Natural killer cell treated with Interleukin-12 subunit alpha and Interleukin-12 subunit beta and Interleukin-15 and Interleukin-18, amount 100 ng/mL, for 72 hours (primary cell): ENCODE results near the gene DCLK1. TPM values are rescaled to one million over a fixed set of nuclear protein-coding genes. Genes with fewer than 3 reads are reported as not detected.

ENCODE experiments used
- ATAC-seq, 2 donors: fragments of 150-1000 bp; cut with Tn5 transposase in 1 of 2; sonication (Bioruptor Pico), chemical (Tn5 transposase) in 1 of 2; 2 replicates each; pipeline ENCODE4 v1.10.0; 2021
- DNase-seq: peaks from one replicate; pipeline ENCODE4 v3.0.0; 2022; ENCODE audit warnings: low spot score
- H3K27ac Mint-ChIP-seq, 2 donors: 1 replicate in 1 of 2; 2 replicates in 1 of 2; pipeline ENCODE4 v1.8.0; 2022; ENCODE audit warnings: mixed read lengths in 2 of 2, mild to moderate bottlenecking in 1 of 2, moderate library complexity in 1 of 2
- H3K27me3 Mint-ChIP-seq, 2 donors: 1 replicate in 1 of 2; 2 replicates in 1 of 2; pipeline ENCODE4 v1.8.0; 2022; ENCODE audit warnings: mixed read lengths in 2 of 2
- H3K36me3 Mint-ChIP-seq: one replicate; pipeline ENCODE4 v1.8.0; 2022; ENCODE audit warnings: mixed read lengths
- H3K4me1 Mint-ChIP-seq, 2 donors: 1 replicate in 1 of 2; 2 replicates in 1 of 2; pipeline ENCODE4 v1.8.0; 2022; ENCODE audit warnings: low read depth in 2 of 2, mixed read lengths in 2 of 2, mild to moderate bottlenecking in 1 of 2
- H3K4me3 Mint-ChIP-seq: one replicate; pipeline ENCODE4 v1.8.0; 2022; ENCODE audit warnings: mixed read lengths
- H3K9me3 Mint-ChIP-seq: 2 replicates; pipeline ENCODE4 v1.8.0; 2022; ENCODE audit warnings: mixed read lengths
- total RNA-seq, 2 donors: library from RNA; stranded (reverse); gene quantifications; one replicate each; pipeline ENCODE4 v1.2.3, GENCODE V29; 2022

DCLK1 gene
- total RNA-seq, 2 donors from 2014 or later, result not detected

GRCh38 chr13:36030670-36031331, 100.4 kb downstream of the DCLK1 start:
- H3K9me3 Mint-ChIP-seq, result peaks cover 16% of the 10 kb centered on the region
- no peaks in the 10 kb centered on the region for H3K27me3 Mint-ChIP-seq
- ATAC-seq (no peak), DNase-seq (no peak)
- no peaks in the 10 kb centered on the region for H3K36me3 Mint-ChIP-seq
- H3K4me1 Mint-ChIP-seq, result no peaks in the 10 kb centered on the region
- no peak overlapping the region for H3K4me3 Mint-ChIP-seq
- H3K27ac Mint-ChIP-seq, result no peak overlapping the region

- Mint-ChIP-seq H3K4me3 (no peak overlapping the region), H3K27me3 (no peaks in the 10 kb centered on the region), H3K36me3 (no peaks in the 10 kb centered on the region), H3K9me3 (peaks cover 13% of the 10 kb centered on the region), H3K4me1 (no peaks in the 10 kb centered on the region), H3K27ac (no peak overlapping the region)
- no peak for DNase-seq
- no peak for ATAC-seq
Measured at GRCh38 chr13:36029166-36029565, 102.0 kb downstream of the DCLK1 start.

DNA sequence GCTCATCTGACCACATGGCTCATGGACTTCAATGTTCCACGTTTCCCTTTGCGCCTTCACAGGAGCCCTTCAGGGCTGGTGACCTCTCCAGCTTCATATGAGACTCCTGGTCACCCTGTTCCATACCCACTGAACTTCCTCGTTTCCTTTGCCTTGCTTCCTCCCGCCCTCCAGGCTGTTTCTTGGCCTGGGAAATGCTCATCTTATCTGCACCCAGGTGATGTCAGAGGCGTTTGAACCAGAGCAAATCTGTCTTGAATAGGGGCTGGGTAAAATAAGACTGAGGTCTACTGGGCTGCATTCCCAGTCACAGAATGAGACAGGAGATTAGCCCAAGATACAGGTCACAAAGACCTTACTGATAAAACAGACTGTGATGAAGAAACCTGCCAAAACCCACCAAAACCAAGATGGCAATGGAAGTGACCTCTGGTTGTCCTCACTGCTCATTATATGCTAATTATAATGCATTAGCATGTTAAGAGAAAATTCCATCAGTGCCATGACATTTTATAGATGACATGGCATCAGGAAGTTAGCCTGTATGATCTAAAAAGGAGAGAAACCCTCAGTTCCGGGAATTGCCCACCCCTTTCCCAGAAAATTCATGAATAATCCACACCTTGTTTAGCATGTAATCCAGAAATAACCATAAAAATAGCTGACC, 102.7 kb downstream of the DCLK1 start:
- no peak overlapping the region for H3K4me3 Mint-ChIP-seq
- peaks cover 13% of the 10 kb centered on the region for H3K9me3 Mint-ChIP-seq
- no peaks in the 10 kb centered on the region for H3K4me1 Mint-ChIP-seq
- DNase-seq (no peak), ATAC-seq (no peak)
- no peaks in the 10 kb centered on the region for H3K27me3 Mint-ChIP-seq
- H3K27ac Mint-ChIP-seq, result no peak overlapping the region
- H3K36me3 Mint-ChIP-seq, result no peaks in the 10 kb centered on the region

DNA sequence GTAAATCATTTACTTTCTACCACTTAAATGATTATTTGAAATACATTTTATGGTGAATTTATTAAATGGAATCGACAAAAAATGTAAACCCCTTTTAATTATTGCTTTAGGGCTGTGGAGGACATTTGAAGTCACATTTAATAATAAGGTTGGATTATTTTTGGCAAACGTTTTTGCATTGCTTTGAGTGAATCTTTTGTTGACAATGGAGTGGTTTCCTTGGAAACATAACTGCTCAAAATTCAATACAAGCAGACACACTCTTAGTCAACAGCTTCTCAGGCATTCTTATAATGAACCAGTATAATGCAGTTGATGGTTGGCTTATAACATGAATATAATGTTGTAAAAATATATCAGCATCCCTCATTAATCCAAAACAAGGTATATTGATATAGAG, 104.7 kb downstream of the DCLK1 start:
- ATAC-seq (no peak), DNase-seq (no peak)
- H3K4me3 Mint-ChIP-seq, result no peak overlapping the region
- H3K27ac Mint-ChIP-seq, result no peak overlapping the region
- H3K9me3 Mint-ChIP-seq, result peaks cover 17% of the 10 kb centered on the region
- no peaks in the 10 kb centered on the region for H3K4me1 Mint-ChIP-seq
- no peaks in the 10 kb centered on the region for H3K36me3 Mint-ChIP-seq
- no peaks in the 10 kb centered on the region for H3K27me3 Mint-ChIP-seq

- H3K4me1 Mint-ChIP-seq, result no peaks in the 10 kb centered on the region
- no peak for DNase-seq
- H3K27ac Mint-ChIP-seq, result no peak overlapping the region
Measured at GRCh38 chr13:36014763-36015162, 116.4 kb downstream of the DCLK1 start.

DNA sequence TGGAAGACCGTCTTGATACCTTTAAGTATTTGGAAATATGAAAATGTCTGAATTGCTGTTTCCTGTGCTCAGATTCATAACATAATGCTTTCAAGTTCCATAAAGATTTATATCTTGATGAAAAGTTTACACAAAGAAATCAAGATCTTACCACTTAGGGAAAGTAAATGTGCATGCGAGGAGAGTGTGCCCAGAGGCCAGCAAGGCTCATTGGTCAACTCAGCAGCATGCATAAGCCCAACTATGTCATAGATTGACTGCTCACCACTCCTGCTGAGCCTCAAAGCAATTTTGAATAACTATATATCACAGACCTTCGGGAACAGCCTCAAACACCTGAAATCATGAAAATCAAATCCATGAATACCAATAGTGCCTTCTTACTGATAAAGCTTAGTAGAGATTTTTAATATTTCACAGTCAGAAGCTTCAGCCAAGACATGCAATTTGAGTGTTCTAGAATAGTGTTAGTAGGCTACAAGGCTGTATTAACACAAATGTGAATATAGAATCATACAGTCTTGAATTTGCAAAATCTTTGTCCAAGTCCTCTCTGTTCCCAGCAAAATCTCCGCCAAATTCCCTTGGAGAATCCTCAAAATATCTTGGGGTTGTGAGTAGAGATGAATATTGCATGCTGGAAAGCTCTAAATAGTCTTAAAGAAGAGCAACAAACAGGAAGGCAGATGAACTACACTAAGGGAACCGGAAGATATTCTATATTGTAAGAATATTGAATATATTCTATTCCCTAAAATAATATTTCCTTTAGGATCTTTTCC, 124.1 kb downstream of the DCLK1 start:
- DNase-seq (no peak), ATAC-seq (no peak)
- Mint-ChIP-seq H3K4me1 (no peaks in the 10 kb centered on the region), H3K9me3 (no peaks in the 10 kb centered on the region), H3K36me3 (no peaks in the 10 kb centered on the region), H3K27me3 (no peaks in the 10 kb centered on the region), H3K4me3 (no peak overlapping the region), H3K27ac (no peak overlapping the region)

More at GRCh38 chr13:36014763-36015162, 116.4 kb downstream of the DCLK1 start:
- H3K27me3 Mint-ChIP-seq, result no peaks in the 10 kb centered on the region
- H3K4me3 Mint-ChIP-seq, result no peak overlapping the region
- no peak for ATAC-seq
- peaks cover 12% of the 10 kb centered on the region for H3K36me3 Mint-ChIP-seq
- H3K9me3 Mint-ChIP-seq, result peaks cover 19% of the 10 kb centered on the region

GRCh38 chr13:36006347-36006746, 124.8 kb downstream of the DCLK1 start:
- Mint-ChIP-seq H3K4me3 (no peak overlapping the region), H3K9me3 (no peaks in the 10 kb centered on the region), H3K27ac (no peak overlapping the region), H3K27me3 (no peaks in the 10 kb centered on the region), H3K4me1 (no peaks in the 10 kb centered on the region), H3K36me3 (no peaks in the 10 kb centered on the region)
- ATAC-seq (no peak), DNase-seq (no peak)

GRCh38 chr13:36001561-36001960, 129.6 kb downstream of the DCLK1 start:
- H3K27me3 Mint-ChIP-seq, result no peaks in the 10 kb centered on the region
- H3K27ac Mint-ChIP-seq, result no peak overlapping the region
- no peaks in the 10 kb centered on the region for H3K36me3 Mint-ChIP-seq
- no peak for DNase-seq
- H3K4me1 Mint-ChIP-seq, result no peaks in the 10 kb centered on the region
- peaks cover 8% of the 10 kb centered on the region for H3K9me3 Mint-ChIP-seq
- ATAC-seq, result no peak
- H3K4me3 Mint-ChIP-seq, result no peak overlapping the region

- Mint-ChIP-seq H3K9me3 (peaks cover 8% of the 10 kb centered on the region), H3K27ac (no peak overlapping the region), H3K36me3 (no peaks in the 10 kb centered on the region), H3K4me3 (no peak overlapping the region), H3K4me1 (no peaks in the 10 kb centered on the region), H3K27me3 (no peaks in the 10 kb centered on the region)
- ATAC-seq (no peak), DNase-seq (no peak)
Measured at GRCh38 chr13:36000028-36000427, 131.2 kb downstream of the DCLK1 start.

DNA sequence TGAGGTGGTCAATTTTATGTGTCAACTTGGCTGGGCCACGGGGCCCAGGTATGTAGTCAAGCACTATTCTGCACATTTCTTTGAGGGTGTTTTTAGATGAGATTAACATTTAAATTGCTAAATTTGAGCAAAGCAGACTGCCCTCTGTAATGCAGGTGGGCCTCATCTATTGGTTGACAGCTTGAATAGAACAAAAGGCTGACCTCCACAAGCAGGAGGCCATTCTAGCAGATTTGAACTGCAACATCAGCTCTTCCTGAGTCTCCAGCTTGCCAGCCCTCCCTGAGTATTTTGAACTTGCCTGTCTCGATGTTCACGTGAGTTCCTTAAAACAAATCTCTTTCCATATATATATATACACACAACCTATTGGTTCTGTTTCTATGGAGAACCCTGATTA, 134.8 kb downstream of the DCLK1 start:
- no peak for DNase-seq
- Mint-ChIP-seq H3K27ac (no peak overlapping the region), H3K4me1 (no peaks in the 10 kb centered on the region), H3K27me3 (no peaks in the 10 kb centered on the region), H3K9me3 (peaks cover 17% of the 10 kb centered on the region), H3K4me3 (no peak overlapping the region), H3K36me3 (peaks cover 4% of the 10 kb centered on the region)
- no peak for ATAC-seq

- H3K27ac Mint-ChIP-seq, result no peak overlapping the region
- peaks cover 4% of the 10 kb centered on the region for H3K36me3 Mint-ChIP-seq
- H3K27me3 Mint-ChIP-seq, result no peaks in the 10 kb centered on the region
- H3K9me3 Mint-ChIP-seq, result peaks cover 17% of the 10 kb centered on the region
- no peak overlapping the region for H3K4me3 Mint-ChIP-seq
- ATAC-seq (no peak), DNase-seq (no peak)
- H3K4me1 Mint-ChIP-seq, result no peaks in the 10 kb centered on the region
Measured at GRCh38 chr13:35995136-35995535, 136.0 kb downstream of the DCLK1 start.

DNA sequence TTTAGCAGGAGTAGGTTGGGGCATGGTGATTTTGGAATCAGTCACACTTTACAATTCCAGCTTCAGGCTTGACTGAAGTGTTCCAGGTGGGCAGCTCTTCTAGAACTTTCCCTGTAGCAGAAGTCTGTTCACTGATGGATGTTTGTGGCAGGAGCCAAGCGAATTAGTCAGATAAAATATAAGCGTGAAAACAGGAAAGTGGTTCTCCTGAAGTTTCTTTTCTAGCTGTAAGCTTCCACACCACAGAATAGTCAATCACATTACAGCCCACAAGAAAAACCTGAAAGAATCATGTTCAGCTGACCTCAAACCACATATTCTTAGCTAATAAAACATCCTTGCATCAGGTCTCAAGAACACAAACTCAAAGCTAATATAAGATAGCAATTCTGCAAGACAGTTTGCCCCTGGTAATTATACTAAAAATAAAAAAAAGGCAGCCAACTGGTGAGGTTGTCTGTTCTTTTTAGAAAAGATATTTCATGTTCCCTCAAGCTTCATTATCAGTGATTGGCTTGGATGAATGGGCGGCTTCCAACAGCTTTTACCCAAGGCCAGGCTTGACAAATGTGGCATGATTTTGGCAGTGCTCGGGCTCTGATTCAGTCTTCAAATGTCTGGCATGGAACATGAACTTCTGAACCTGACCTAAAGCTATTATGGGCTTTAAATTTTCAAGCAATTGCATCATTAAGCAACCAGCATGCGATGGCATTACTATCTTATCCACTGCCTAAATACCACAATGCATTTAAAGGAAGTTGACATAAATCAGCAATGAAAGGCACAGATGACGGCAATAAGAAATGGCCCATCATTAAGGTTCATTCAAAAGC, 136.8 kb downstream of the DCLK1 start:
- no peak overlapping the region for H3K27ac Mint-ChIP-seq
- no peaks in the 10 kb centered on the region for H3K4me1 Mint-ChIP-seq
- no peak for ATAC-seq

GRCh38 chr13:35993686-35994085, 137.5 kb downstream of the DCLK1 start:
- Mint-ChIP-seq H3K4me3 (no peak overlapping the region), H3K9me3 (peaks cover 17% of the 10 kb centered on the region), H3K27me3 (no peaks in the 10 kb centered on the region), H3K36me3 (peaks cover 4% of the 10 kb centered on the region), H3K4me1 (no peaks in the 10 kb centered on the region), H3K27ac (no peak overlapping the region)
- ATAC-seq (no peak), DNase-seq (no peak)

More for the DNA sequence above, 136.8 kb downstream of the DCLK1 start:
- no peak for DNase-seq
- no peaks in the 10 kb centered on the region for H3K27me3 Mint-ChIP-seq
- H3K4me3 Mint-ChIP-seq, result no peak overlapping the region
- peaks cover 4% of the 10 kb centered on the region for H3K36me3 Mint-ChIP-seq
- peaks cover 17% of the 10 kb centered on the region for H3K9me3 Mint-ChIP-seq
